ENCODE measurements around the gene SCTR. TPM values are rescaled to one million over a fixed set of nuclear protein-coding genes. Genes with fewer than 3 reads are reported as not detected.

Gene SCTR
- total RNA-seq, 1 experiment from 2014 or later: not detected

DNA sequence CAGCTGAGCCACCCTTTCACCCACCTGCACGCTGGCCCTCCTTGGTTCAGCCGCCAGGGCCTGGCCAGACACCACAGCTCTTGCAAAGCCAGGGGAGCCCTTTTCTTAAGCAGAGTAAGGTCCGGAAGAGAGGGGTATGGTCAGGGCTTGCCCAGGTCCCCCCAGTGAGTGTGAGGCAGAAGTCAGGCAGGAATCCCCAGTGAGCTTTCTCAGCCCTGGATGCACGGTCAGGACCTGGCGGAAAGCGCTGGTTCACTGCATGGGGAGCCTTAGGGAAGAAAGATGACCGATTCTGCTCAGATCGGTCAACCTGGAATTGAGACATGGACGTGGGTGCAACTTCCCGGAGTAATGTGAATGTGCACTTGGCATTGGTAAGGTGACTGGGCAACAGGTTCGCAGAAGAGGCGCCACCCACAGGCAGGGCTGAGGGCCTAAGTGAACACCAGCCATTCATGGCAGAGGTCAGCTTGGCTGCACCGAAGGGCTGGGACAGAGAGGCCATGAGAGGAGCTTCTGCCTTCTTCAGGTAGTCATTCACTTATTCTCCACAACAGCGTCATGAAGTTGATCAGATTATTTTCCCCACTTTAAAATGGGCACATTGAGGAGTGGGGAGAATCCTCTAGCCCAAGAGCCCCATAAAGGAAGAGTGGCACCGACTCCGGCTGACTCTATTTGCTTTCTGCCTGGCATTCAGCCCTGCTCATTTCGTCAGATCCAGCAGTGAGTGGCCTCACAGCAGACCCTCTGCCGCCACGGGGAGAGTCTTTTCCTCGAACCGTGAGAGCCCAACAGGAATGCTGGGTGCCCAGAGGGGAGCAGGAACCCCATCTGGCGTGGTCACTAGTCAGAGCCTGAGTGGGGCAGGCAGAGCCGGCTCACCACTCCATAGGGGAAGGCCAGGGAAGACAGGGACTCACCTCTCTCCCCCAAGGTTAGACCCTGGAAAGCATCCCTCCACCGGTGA lies 35.8 kb downstream of the SCTR start:
- peaks cover 12% of the 10 kb centered on the region for H3K4me1 ChIP-seq (ENCODE audit: control insufficient read depth, insufficient read depth, low read length)
- CTCF ChIA-PET: interaction anchor here (0.6 kb wide), 1 partner anchor 67 kb away, joined by 3 read pairs; no protein-coding TSS in a partner anchor

More for the DNA sequence above, 35.8 kb downstream of the SCTR start:
- POLR2A ChIA-PET: no interaction called here
- BruUV-seq (replicated peaks): no TSS peak
- DNase-seq (ENCODE audit: low read depth, low spot score) (no peak), ATAC-seq (no peak)
- TF ChIP-seq TCF7L2 (IDR thresholded peaks at IDR 0.05; ENCODE audit: low read depth, low read length) (no peak), SIN3A (IDR thresholded peaks at IDR 0.05; ENCODE audit: borderline replicate concordance, insufficient read depth, low read depth, low read length) (no peak), CTCF (IDR thresholded peaks at IDR 0.05) (no peak), REST (IDR thresholded peaks at IDR 0.05; ENCODE audit: insufficient read depth in 1 of 2, low read depth in 2 of 2, low read length in 1 of 2) (no peak), POLR2AphosphoS5 (IDR thresholded peaks at IDR 0.05; ENCODE audit: low read depth, low read length) (no peak)
- in situ Hi-C loops (cut with HindIII; ENCODE audit: low pct_unique_long_range_greater_than_20kb, low sequenced_read_pairs) (no loop called here), intact Hi-C loops (cut with micrococcal nuclease; ENCODE audit: unreplicated experiment) (no loop called here)
- no peak overlapping the region for H3K27ac ChIP-seq (ENCODE audit: low read length)
- H3K27me3 ChIP-seq (ENCODE audit: control insufficient read depth, insufficient read depth, low read length): no peaks in the 10 kb centered on the region
- H3K4me3 ChIP-seq (ENCODE audit: low read depth in 2 of 2, low read length in 2 of 2): no peak overlapping the region
- no peaks in the 10 kb centered on the region for H3K9me3 ChIP-seq (ENCODE audit: control insufficient read depth, insufficient read depth, low read depth, low read length)
- no peaks in the 10 kb centered on the region for H3K36me3 ChIP-seq (ENCODE audit: control insufficient read depth, insufficient read depth, low read length)

Measured in Panc1 (cell line).